Endothelial cell of umbilical vein (primary cell): Measurements from ENCODE around the gene TAF11L13. TPM values are rescaled to one million over a fixed set of nuclear protein-coding genes. Genes with fewer than 3 reads are reported as not detected.

Source experiments
- BruUV-seq: library from RNA; stranded (reverse); fragments of 400-500 nt; replicated peaks from 2 replicates; lab custom pipeline; 2021; lab: Mats Ljungman, UMichigan
- CTCF ChIA-PET: fragments of 300-600, 350-600 bp; sonication (Branson Sonifier 250); formaldehyde crosslinking; loops from one replicate; lab custom pipeline; 2021; ENCODE audit warnings: antibody characterized with exemption, inconsistent platforms; lab: Charles Lee
- POLR2A ChIA-PET: fragments of 300-600, 350-600 bp; sonication (Branson Sonifier 250); formaldehyde crosslinking; loops from one replicate; lab custom pipeline; 2021; ENCODE audit warnings: antibody characterized with exemption, inconsistent platforms; lab: Charles Lee
- DNase-seq: peaks from one replicate; pipeline ENCODE4 v3.0.0-alpha.2; 2011; ENCODE audit warnings: low read depth, low spot score
- FAIRE-seq: peaks from 2 replicates; lab custom pipeline; 2011; peaks lifted over from hg19 to GRCh38; lab: Jason Lieb, UNC
- H2AFZ ChIP-seq: 2 replicates; pipeline ENCODE4 v1.6.0; 2012; ENCODE audit warnings: low read depth, low read length, control low read depth, inconsistent platforms
- H3K27ac ChIP-seq: 2 replicates; pipeline ENCODE4 v1.5.1; 2011; ENCODE audit warnings: low read depth, mild to moderate bottlenecking, control low read depth, low read length, moderate library complexity; ENCODE audit not compliant: insufficient read depth
- H3K27me3 ChIP-seq, 2 experiments: 2 replicates each; pipeline versions ENCODE4 v1.6.0 to v1.6.1; 2011; ENCODE audit warnings: low read length in 2 of 2, mixed read lengths in 1 of 2; ENCODE audit not compliant: control insufficient read depth in 2 of 2, insufficient read depth in 2 of 2
- H3K36me3 ChIP-seq, 2 experiments: 2 replicates in 1 of 2; 3 replicates in 1 of 2; pipeline ENCODE4 v1.5.1; 2011; ENCODE audit warnings: low read length in 2 of 2, mild to moderate bottlenecking in 1 of 2, moderate library complexity in 1 of 2; ENCODE audit not compliant: control insufficient read depth in 2 of 2, insufficient read depth in 2 of 2; ENCODE audit errors: extremely low read depth in 1 of 2
- H3K4me1 ChIP-seq: 3 replicates; pipeline ENCODE4 v1.5.1; 2011; ENCODE audit warnings: mild to moderate bottlenecking, low read length; ENCODE audit not compliant: control insufficient read depth, insufficient read depth; ENCODE audit errors: extremely low read depth
- H3K4me2 ChIP-seq: 2 replicates; pipeline ENCODE4 v1.6.1; 2011; ENCODE audit warnings: low read length, control low read depth, mixed read lengths; ENCODE audit not compliant: insufficient read depth
- H3K4me3 ChIP-seq, 3 experiments: fragments of 200-600 bp in 1 of 3; sonication (generic), shearing (Covaris generic) in 1 of 3; replicated peaks in 1 of 3; 2 replicates each; pipeline ENCODE4 v1.5.1; 2011 to 2016; ENCODE audit warnings: control low read depth in 3 of 3, low read length in 3 of 3, mild to moderate bottlenecking in 2 of 3, inconsistent platforms in 1 of 3, low read depth in 1 of 3, moderate library complexity in 1 of 3; ENCODE audit not compliant: insufficient read depth in 1 of 3
- H3K79me2 ChIP-seq: 2 replicates; pipeline ENCODE4 v1.6.0; 2012; ENCODE audit warnings: low read length, inconsistent platforms; ENCODE audit not compliant: control insufficient read depth, insufficient read depth
- H3K9ac ChIP-seq: replicated peaks from 2 replicates; pipeline ENCODE3; 2011; ENCODE audit warnings: low read length, control low read depth; ENCODE audit not compliant: insufficient read depth; ENCODE audit errors: extremely low read depth
- H3K9me1 ChIP-seq: replicated peaks from 3 replicates; pipeline ENCODE4 v1.6.0; 2011; ENCODE audit warnings: mild to moderate bottlenecking, low read length; ENCODE audit not compliant: control insufficient read depth, insufficient read depth; ENCODE audit errors: extremely low read depth
- H3K9me3 ChIP-seq: replicated peaks from 2 replicates; pipeline ENCODE4 v1.5.1; 2012; ENCODE audit warnings: low read length, inconsistent platforms; ENCODE audit not compliant: control insufficient read depth, insufficient read depth
- H4K20me1 ChIP-seq: replicated peaks from 2 replicates; pipeline ENCODE3; 2011; ENCODE audit warnings: mild to moderate bottlenecking, low read length; ENCODE audit not compliant: control insufficient read depth, insufficient read depth; ENCODE audit errors: extremely low read depth
- CTCF ChIP-seq, 2 donors: IDR thresholded peaks; 1 replicate in 1 of 2; 2 replicates in 1 of 2; pipeline ENCODE4 v1.5.1; 2011; ENCODE audit warnings: low read length in 2 of 2, mild to moderate bottlenecking in 2 of 2, moderate library complexity in 2 of 2, control low read depth in 1 of 2, inconsistent platforms in 1 of 2, low read depth in 1 of 2; ENCODE audit not compliant: insufficient read depth in 1 of 2; ENCODE audit errors: extremely low read depth in 1 of 2
- EZH2 ChIP-seq: IDR thresholded peaks from 2 replicates; pipeline ENCODE4 v1.6.1; 2012; ENCODE audit warnings: borderline replicate concordance, low read depth, mild to moderate bottlenecking, moderate library complexity, low read length, inconsistent platforms; ENCODE audit not compliant: severe bottlenecking
- FOS ChIP-seq: IDR thresholded peaks from 2 replicates; pipeline ENCODE4 v1.6.1; 2011; ENCODE audit warnings: mild to moderate bottlenecking, low read length, moderate library complexity, borderline replicate concordance; ENCODE audit not compliant: insufficient read depth
- GATA2 ChIP-seq: IDR thresholded peaks from 2 replicates; pipeline ENCODE4 v1.7.0; 2011; ENCODE audit warnings: low read depth, mild to moderate bottlenecking, moderate library complexity, mixed read lengths, low read length; ENCODE audit not compliant: insufficient read length, insufficient read depth
- JUN ChIP-seq: IDR thresholded peaks from 2 replicates; pipeline ENCODE4 v1.6.1; 2011; ENCODE audit warnings: borderline replicate concordance, low read depth; ENCODE audit not compliant: insufficient read length, insufficient read depth
- MAX ChIP-seq: IDR thresholded peaks from 2 replicates; pipeline ENCODE4 v1.6.1; 2011; ENCODE audit not compliant: insufficient read depth, insufficient read length
- MYC ChIP-seq: IDR thresholded peaks from one replicate; pipeline ENCODE4 v1.6.1; 2011; ENCODE audit warnings: mild to moderate bottlenecking, low read depth, low read length
- POLR2A ChIP-seq: IDR thresholded peaks from 2 replicates; pipeline ENCODE4 v1.6.1; 2012; ENCODE audit warnings: low read depth, mild to moderate bottlenecking, control low read depth, low read length
- POLR2AphosphoS5 ChIP-seq: IDR thresholded peaks from 2 replicates; pipeline ENCODE4 v1.6.1; 2012; ENCODE audit warnings: low read depth, mild to moderate bottlenecking, control low read depth, low read length, moderate library complexity; ENCODE audit not compliant: insufficient read depth
- dilution Hi-C: fragments of 300-500 bp; cut with MboI; formaldehyde crosslinking; loops from one replicate; pipeline ENCODE4 v1.15.0; 2019; ENCODE audit warnings: low sequenced_read_pairs; ENCODE audit not compliant: extremely low pct_ligation_motif_present
- intact Hi-C: fragments of 100-400 bp; cut with micrococcal nuclease; formaldehyde crosslinking; loops from one replicate; pipeline ENCODE4 v1.10.0; 2022
- polyA plus RNA-seq, 4 experiments: library from polyadenylated mRNA; depleted of rRNA in 3 of 4; stranded (reverse) in 3 of 4; unstranded in 1 of 4; fragments of >200 nt; gene quantifications; 2 replicates each; pipeline versions ENCODE4 v1.2.1 to v1.2.3, GENCODE V29; 2011 to 2012; ENCODE audit warnings: missing spikeins in 1 of 4
- total RNA-seq: library from RNA; stranded (reverse); gene quantifications from 2 replicates; pipeline ENCODE4 v1.2.3, GENCODE V29; 2021

TAF11L13 gene
- total and polyA plus RNA-seq, 2 donors (not counting 3 experiments of a cell fraction or from before 2014, with no cell fraction given), result not detected

- H3K4me1 ChIP-seq, result no peaks in the 10 kb centered on the region
- H2AFZ ChIP-seq, result no peak overlapping the region
- no peaks in the 10 kb centered on the region for H3K36me3 ChIP-seq
- DNase-seq, result no peak
- POLR2A ChIA-PET, result no interaction called here
- no peaks in the 10 kb centered on the region for H3K79me2 ChIP-seq
- H3K9me3 ChIP-seq, result no peaks in the 10 kb centered on the region
- H3K27me3 ChIP-seq, result no peaks in the 10 kb centered on the region
- no peaks in the 10 kb centered on the region for H4K20me1 ChIP-seq
- intact Hi-C loops (no loop called here), dilution Hi-C loops (no loop called here)
- H3K4me2 ChIP-seq, result no peak overlapping the region
- no peak for FAIRE-seq
- H3K9ac ChIP-seq, result no peak overlapping the region
- no TSS peak for BruUV-seq
- H3K4me3 ChIP-seq, result no peak overlapping the region
- no peaks in the 10 kb centered on the region for H3K9me1 ChIP-seq
- TF ChIP-seq POLR2A (no peak), FOS (no peak), JUN (no peak), POLR2AphosphoS5 (no peak), GATA2 (no peak), MAX (no peak), MYC (no peak), EZH2 (no peak), CTCF (IDR thresholded peaks at IDR 0.05; ENCODE audit: extremely low read depth in 1 of 2, insufficient read depth in 1 of 2, low read depth in 1 of 2, low read length in 2 of 2) (no peak)
- no peak overlapping the region for H3K27ac ChIP-seq
- CTCF ChIA-PET, result no interaction called here
Measured at GRCh38 chr5:17625686-17626085, 6.2 kb upstream of the TAF11L13 start.
